Endothelial cell of umbilical vein (primary cell): ENCODE results near the gene MYO1E.

ENCODE experiments used
- EZH2 ChIP-seq: IDR thresholded peaks from 2 replicates; pipeline ENCODE4 v1.6.1; 2012; ENCODE audit warnings: borderline replicate concordance, low read depth, mild to moderate bottlenecking, moderate library complexity, low read length, inconsistent platforms; ENCODE audit not compliant: severe bottlenecking
- POLR2A ChIP-seq: IDR thresholded peaks from 2 replicates; pipeline ENCODE4 v1.6.1; 2012; ENCODE audit warnings: low read depth, mild to moderate bottlenecking, control low read depth, low read length
- POLR2AphosphoS5 ChIP-seq: IDR thresholded peaks from 2 replicates; pipeline ENCODE4 v1.6.1; 2012; ENCODE audit warnings: low read depth, mild to moderate bottlenecking, control low read depth, low read length, moderate library complexity; ENCODE audit not compliant: insufficient read depth
- TF ChIP-seq, protein P1 (sequence below), 2 donors: IDR thresholded peaks; 1 replicate in 1 of 2; 2 replicates in 1 of 2; pipeline ENCODE4 v1.5.1; 2011; ENCODE audit warnings: low read length in 2 of 2, mild to moderate bottlenecking in 2 of 2, moderate library complexity in 2 of 2, control low read depth in 1 of 2, inconsistent platforms in 1 of 2, low read depth in 1 of 2; ENCODE audit not compliant: insufficient read depth in 1 of 2; ENCODE audit errors: extremely low read depth in 1 of 2

- TF ChIP-seq, protein P1, sequence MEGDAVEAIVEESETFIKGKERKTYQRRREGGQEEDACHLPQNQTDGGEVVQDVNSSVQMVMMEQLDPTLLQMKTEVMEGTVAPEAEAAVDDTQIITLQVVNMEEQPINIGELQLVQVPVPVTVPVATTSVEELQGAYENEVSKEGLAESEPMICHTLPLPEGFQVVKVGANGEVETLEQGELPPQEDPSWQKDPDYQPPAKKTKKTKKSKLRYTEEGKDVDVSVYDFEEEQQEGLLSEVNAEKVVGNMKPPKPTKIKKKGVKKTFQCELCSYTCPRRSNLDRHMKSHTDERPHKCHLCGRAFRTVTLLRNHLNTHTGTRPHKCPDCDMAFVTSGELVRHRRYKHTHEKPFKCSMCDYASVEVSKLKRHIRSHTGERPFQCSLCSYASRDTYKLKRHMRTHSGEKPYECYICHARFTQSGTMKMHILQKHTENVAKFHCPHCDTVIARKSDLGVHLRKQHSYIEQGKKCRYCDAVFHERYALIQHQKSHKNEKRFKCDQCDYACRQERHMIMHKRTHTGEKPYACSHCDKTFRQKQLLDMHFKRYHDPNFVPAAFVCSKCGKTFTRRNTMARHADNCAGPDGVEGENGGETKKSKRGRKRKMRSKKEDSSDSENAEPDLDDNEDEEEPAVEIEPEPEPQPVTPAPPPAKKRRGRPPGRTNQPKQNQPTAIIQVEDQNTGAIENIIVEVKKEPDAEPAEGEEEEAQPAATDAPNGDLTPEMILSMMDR (IDR thresholded peaks at IDR 0.05; ENCODE audit: extremely low read depth in 1 of 2, insufficient read depth in 1 of 2, low read depth in 1 of 2, low read length in 2 of 2) = no peak
- TF ChIP-seq POLR2AphosphoS5 = no peak
- TF ChIP-seq EZH2 = no peak
- no peak for TF ChIP-seq POLR2A
Observed at GRCh38 chr15:59154243-59154642, 218.4 kb downstream of the MYO1E start.
